GM21723 (cell line): ENCODE measurements around the gene FBXL17.

Experiments
- ATAC-seq: cut with Tn5 transposase; IDR thresholded peaks from one replicate; pipeline ENCODE4 v1.9.1; 2021; ENCODE audit warnings: mild to moderate bottlenecking, moderate library complexity; ENCODE audit not compliant: unreplicated experiment

Gene FBXL17

DNA sequence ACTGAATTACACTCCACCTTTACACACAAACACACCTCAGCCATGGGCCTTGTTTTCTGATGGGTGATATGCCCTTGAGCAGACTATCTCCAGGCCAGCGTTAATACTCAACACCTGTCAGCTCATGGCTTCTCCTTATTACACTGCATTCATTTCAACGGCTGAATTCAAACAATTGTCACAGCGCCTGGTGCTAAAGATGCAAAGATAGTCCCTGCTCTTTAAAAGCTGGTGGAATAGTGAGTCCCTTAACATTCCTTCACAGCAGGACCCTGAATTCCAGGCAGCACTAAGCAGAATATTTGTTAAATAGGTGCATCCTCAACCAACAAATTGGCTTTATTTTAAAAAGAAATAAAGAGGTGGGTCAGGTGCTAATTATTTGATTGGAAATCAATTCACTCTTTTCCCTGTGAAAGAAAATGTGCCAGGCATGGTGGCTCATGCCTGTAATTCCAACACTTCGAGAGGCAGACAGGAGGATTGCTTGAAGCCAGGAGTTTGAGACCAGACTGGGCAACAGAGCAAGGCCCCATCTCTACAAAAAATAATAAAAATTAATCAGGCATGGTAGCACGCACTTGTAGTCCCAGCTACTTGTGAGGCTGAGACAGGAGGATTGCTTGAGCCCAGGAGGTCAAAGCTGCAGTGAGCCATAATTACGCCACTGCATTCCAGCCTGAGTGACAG is 555.4 kb downstream of the FBXL17 start:
- no peak for ATAC-seq

DNA sequence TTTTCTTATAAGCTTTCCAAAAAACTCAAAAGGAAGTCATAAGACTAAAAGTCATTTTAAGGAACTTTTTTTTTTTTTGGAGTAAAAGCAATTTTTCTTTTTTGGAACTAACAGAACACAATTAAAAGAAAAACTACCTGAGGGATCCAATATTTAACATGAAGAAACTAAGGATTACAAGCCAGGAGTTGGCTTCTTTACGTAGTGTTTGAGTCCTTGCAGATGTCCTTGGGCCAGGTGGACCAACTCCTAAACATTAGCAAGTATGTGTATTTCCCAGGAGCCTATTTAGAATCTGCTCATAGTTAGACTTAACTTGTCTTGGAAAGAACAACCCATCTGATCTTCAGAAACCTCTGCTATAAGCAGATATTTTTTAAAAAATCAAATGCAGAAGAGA is 557.1 kb downstream of the FBXL17 start:
- ATAC-seq, result no peak

- ATAC-seq, result no peak
These were observed 560.6 kb downstream of the FBXL17 start for GRCh38 chr5:107821288-107821687.

DNA sequence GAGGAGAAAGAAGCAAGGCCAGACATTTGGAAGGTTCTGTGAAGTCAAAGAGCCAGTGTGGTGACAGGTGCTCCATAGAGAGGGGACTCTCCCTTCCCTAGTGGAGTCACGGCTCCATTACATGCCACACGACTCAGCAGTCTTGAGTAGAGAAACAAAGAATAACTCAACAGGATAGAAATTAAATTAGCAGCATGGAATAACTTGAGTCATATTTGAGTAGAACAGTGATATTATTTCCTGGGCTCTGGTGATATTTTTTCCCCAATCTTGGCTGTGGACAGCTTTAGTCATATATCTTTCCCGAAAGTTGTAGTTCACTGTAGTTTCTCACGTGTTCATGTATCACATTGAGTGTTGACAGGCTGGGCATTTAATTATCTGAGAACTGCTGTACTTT is 561.5 kb downstream of the FBXL17 start:
- no peak for ATAC-seq

DNA sequence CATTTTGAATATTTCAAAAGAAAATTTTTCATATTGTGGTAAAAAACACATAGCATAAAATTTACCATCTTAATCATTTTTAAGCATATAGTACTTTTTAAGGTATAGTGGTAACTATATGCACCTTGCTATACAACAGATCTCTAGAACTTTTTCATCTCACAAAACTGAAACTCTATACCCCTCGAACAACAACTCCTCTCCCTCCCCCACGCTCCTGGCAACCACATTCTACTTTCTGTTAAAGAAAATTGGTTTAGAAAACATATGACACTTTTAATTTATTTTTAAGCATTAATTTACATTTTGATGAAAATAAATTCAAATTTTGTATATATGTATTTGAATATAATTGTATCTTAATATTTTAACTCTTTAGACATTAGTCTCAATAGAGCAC is 563.9 kb downstream of the FBXL17 start:
- ATAC-seq, result no peak

DNA sequence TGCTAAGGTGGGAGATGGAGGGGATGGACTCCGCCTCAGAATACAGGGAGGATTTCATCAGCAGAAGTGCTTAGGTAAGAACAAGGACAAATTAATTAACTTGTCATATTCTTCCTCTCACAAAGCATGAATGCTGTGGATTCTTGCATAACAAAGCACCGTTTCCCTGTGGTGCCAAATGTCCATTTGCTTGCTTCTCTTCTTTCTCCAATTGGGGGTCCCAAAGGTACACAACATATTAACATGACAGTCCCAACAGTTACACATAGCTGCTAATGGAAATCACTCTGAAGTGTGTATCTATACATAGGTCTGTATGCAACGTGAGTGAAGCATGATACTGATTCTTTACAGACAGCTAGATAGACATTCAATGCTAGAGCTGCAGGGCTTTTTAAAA is 564.5 kb downstream of the FBXL17 start:
- no peak for ATAC-seq

GRCh38 chr5:107815109-107815508 is 566.8 kb downstream of the FBXL17 start:
- no peak for ATAC-seq

DNA sequence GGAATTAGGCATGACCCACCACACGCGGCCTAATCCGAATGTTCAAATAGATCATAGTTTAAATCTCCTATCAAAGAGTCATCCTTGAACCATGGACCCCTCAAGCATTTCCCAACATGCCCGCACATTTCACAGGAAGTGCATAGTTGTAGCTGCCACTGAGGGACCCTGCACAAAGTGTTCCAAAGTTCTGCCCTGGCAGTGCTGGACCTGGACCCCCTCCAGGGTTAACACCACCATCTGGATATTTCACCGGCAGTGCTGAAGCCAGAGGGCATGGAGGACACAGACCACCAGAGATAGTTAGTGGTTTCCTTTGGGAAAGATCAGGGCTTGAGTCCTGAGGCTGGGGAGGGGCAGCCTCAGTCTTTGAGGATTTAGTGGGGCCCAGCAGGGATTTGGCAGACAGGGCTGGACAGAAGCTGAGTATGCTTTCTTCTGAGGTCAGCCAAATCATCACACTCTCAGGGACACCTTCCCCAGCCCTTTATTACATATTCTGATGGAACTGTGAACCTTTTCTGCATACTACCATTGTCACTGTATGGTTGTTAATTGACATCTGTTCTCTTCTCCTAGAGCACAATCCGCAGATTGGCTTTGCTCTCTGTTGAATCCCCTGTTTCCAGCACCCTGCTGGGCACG is 567.6 kb downstream of the FBXL17 start:
- ATAC-seq, result no peak

DNA sequence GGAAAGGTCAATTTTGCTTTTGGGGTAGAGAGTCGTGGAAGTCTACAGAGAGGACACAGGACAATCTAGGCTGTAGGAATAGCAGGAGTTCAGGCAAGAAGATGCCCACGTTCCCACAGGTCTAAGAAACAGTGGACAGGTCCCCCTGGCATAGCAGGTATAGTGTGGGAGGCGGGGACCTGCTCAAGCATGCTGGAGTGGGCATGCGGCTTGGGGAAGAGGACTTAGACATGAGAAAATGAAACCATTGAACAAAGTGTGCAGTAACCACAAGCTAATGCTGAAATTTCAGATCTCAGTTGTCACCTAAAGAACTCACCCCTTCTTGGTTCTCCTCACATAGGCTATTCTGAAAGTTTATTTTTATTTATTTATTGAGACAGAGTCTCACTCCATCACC is 568.3 kb downstream of the FBXL17 start:
- peak; percentile 78 for ATAC-seq

GRCh38 chr5:107812570-107813141 is 569.2 kb downstream of the FBXL17 start:
- ATAC-seq, result peak; percentile 91

- no peak for ATAC-seq
These were observed 572.5 kb downstream of the FBXL17 start for GRCh38 chr5:107809201-107810034.
